Limb (tissue), 2 donors: Measurements from ENCODE around the gene MED12L.

ENCODE experiments used
- DNase-seq, 2 donors: peaks; one replicate each; pipeline ENCODE4 v3.0.0-alpha.2; 2016; ENCODE audit errors: extremely low spot score in 2 of 2

The MED12L gene

DNA sequence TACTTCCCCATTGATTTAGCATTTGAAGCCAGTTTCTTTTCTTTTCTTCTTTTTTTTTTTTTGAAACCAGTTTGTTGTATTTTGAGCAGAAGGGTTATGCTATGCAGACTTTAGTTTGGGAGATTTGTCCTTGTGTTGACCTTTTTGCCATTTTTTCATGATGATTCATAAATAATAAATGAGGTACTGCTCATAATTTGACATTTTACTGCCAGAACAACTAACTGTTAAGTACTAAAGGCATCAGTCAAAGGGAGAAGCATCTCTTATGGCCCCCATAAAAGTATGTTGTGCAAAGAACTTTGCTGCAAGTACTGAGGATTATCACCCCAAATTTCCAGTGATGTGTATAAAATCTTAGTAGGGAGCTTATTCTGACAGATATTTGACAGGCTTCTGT, 232.8 kb downstream of the MED12L start:
- DNase-seq: no peak

- no peak for DNase-seq
Observed at GRCh38 chr3:151318991-151319390, 233.5 kb downstream of the MED12L start.

DNA sequence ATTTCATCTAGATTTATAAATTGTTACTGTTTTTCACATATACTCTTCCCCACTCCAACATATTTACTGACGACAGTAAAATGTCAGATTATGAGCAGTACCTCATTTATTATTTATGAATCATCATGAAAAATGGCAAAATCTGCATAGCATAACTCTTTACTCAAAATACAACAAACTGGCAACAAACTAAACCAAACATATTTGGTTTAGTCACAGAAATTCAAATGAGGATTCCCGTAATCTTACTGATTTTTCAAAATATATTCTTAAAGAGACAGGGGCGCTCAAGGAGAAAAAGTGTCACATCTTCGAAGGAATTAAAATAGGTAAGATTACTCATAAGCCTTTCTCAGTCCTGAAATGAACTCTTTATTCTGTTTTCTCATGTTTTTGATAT, 234.2 kb downstream of the MED12L start:
- no peak for DNase-seq

- DNase-seq: no peak
Observed at GRCh38 chr3:151320131-151320530, 234.7 kb downstream of the MED12L start.

- no peak for DNase-seq
Observed at GRCh38 chr3:151321526-151321925, 236.1 kb downstream of the MED12L start.

- DNase-seq: no peak
Observed at GRCh38 chr3:151322511-151322910, 237.0 kb downstream of the MED12L start.

GRCh38 chr3:151327571-151328198, 242.2 kb downstream of the MED12L start:
- DNase-seq: no peak

DNA sequence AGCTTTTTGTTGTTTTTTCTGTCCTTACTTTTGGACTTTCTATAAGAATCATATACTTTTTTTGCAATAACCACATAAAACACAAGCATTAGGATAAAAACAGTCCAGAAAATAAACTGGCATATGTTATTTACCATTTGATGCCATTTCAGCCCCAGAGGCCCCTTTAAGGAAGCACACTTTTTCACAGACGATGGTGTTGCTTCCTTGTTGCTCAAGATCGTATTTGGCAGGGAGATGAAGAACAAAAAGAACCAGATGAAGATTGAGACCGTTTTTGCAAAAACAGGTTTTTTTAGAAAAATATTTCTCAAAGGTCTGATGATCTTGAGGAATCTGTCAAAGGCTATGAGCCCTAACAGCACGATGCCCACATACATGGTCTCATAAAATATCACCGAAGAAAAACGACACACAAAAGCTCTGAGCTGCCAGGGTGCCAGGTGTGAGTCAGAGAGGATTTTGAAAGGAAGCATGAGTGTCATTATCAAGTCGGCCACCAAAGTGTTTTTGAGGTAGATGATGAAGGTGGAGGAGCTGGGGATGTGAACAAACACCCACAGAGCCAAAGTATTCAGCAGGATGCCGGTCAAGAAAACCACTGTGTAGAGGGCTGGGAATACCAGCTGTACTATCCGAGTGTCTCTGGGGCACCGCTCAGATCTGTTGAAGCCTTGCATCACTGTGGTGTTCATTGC, 243.0 kb downstream of the MED12L start:
- DNase-seq: no peak

GRCh38 chr3:151329363-151329762, 243.9 kb downstream of the MED12L start, which contains the start of gene P2RY13:
TSS of gene P2RY13 (minus strand) at chr3:151329549. CDS start at chr3:151329528, 21 bp downstream.
- no peak for DNase-seq

- DNase-seq: no peak
Observed at GRCh38 chr3:151330379-151330778, 244.9 kb downstream of the MED12L start.

DNA sequence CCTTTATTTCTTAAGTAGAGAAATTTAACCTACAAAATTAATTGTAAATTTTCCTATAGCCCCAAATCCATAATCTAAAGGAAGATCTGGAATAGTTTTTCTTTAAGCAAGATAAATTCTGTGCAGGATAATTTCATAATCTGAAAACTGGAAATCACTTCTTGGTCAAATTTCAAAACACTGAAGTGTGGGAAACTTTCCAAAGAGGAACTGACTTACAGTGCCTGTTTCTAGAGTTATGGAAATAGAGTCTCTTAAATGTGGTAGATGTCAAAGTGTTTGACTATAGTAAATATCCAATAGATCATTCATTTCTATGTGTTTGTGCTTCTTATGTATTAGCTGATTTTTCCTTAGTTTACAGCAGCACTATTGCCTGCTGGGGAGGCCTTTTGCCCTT, 245.4 kb downstream of the MED12L start:
- no peak for DNase-seq

- DNase-seq: no peak
Observed at GRCh38 chr3:151331696-151332095, 246.2 kb downstream of the MED12L start.

GRCh38 chr3:151345859-151346258, 260.4 kb downstream of the MED12L start:
- DNase-seq: no peak

DNA sequence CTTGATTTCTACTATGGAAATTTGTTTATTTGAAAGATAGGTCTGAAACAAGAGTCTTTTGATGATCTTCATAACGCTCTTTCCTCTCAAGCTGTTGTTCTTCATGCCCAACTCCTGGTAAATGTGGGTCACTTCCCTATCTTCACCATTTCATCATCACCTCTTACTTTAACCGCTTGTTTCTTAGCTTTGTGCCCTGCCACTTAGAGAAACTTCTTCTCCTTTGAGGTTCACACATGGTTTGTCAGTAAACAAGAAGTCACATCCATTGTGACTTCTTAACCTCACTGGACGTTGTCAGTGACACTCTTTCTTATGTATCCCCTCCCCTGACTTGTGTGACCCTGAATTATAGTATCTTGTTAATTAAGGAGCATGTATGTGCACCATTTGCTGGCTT, 260.8 kb downstream of the MED12L start:
- no peak for DNase-seq

- DNase-seq: no peak
Observed at GRCh38 chr3:151347432-151347831, 262.0 kb downstream of the MED12L start.

- DNase-seq: no peak
Observed at GRCh38 chr3:151350656-151351055, 265.2 kb downstream of the MED12L start.

DNA sequence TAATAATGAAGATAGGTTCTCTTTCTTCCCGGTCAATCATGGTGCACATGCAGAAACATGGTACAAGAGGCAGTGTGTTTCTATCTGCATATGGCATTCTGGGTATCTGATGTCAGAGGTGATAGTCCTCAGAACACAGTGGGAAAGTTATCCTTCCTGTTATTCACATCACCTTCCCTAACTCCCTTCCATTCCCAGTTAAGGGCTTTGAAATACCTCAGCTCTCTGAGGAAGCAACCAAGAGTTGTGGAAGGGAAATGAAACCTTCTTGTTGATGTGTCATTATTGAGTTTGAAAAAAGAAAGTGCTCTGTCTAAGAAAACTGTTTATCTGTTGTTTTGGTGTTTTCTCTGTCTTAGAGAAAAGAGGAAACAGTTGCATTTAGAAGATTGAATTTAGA, 265.8 kb downstream of the MED12L start:
- DNase-seq: no peak

GRCh38 chr3:151351648-151352047, 266.2 kb downstream of the MED12L start:
- DNase-seq: no peak

- DNase-seq: no peak
Observed at GRCh38 chr3:151356794-151357462, 271.5 kb downstream of the MED12L start.

- DNase-seq: no peak
Observed at GRCh38 chr3:151357463-151357850, 272.0 kb downstream of the MED12L start.

DNA sequence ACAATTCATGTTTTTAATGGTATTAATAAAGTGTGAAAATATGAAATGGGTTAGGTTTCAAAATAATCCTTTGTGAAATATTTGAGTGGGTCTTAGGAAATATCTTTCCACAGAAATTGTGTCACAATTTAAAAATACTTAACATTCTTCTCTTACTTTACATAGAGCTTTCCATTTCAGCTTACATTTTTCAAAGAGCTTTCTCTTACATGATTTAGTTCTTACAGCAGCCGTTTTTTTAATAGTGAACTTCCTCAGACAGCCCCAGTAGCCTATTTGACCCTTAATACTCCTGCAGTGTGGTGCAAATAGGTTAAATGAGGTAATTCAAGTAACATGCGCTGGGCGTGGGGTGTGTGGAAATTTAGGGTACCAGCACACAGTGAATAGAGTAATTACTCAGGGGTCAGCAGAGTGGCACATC, 277.3 kb downstream of the MED12L start:
- no peak for DNase-seq

DNA sequence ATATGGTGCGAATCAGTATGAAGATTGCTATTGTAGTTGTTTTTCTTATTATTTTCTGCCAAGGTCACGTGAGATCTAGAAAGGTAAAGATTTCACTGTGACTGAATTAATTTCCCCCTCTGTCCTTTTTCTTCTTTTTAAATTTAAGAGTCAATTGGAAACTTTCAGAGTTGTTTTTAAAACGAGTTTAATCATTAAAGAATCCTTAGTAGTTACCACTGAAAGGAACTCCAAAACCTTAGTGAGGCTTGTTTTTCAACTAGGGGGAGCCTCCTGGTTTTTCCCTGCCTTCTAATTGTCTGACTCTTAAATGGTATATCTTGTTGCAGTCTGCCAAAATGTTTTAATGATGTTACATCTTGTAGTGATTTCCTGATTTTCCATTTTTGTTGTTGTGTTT, 281.5 kb downstream of the MED12L start:
- no peak for DNase-seq

- DNase-seq: no peak
Observed at GRCh38 chr3:151367448-151367847, 282.0 kb downstream of the MED12L start.
